AG04450 (cell line): Measurements from ENCODE around the gene C3orf80. TPM values are rescaled to one million over a fixed set of nuclear protein-coding genes. Genes with fewer than 3 reads are reported as not detected.
"Not testable (repeated sequence)": the region's sequence is repeated elsewhere in the genome, so short reads cannot be mapped to it uniquely, and the experiment has no call there.

Experiments used
- CTCF ChIA-PET: fragments of 300-600, 350-600 bp; formaldehyde crosslinking; extraction: SDS; loops from one replicate; lab custom pipeline; 2022; ENCODE audit warnings: antibody characterized with exemption, inconsistent platforms; lab: Charles Lee
- POLR2A ChIA-PET: fragments of 350-600 bp; formaldehyde crosslinking; extraction: SDS; loops from one replicate; lab custom pipeline; 2021; ENCODE audit warnings: antibody characterized with exemption, inconsistent platforms; lab: Yijun Ruan, JAX
- DNase-seq: peaks from one replicate; pipeline ENCODE4 v3.0.0-alpha.2; 2011; ENCODE audit warnings: low read depth, low spot score
- H3K27ac ChIP-seq: one replicate; pipeline ENCODE4 v1.5.1; 2012; ENCODE audit warnings: low read depth, low read length, control low read depth
- H3K27me3 ChIP-seq: one replicate; pipeline ENCODE4 v1.6.0; 2012; ENCODE audit warnings: low read length; ENCODE audit not compliant: control insufficient read depth, insufficient read depth
- H3K4me3 ChIP-seq: 2 replicates; pipeline ENCODE4 v1.5.1; 2011; ENCODE audit warnings: mild to moderate bottlenecking, low read depth, low read length, control low read depth
- H3K9me3 ChIP-seq: 2 replicates; pipeline ENCODE4 v1.5.1; 2012; ENCODE audit warnings: low read length; ENCODE audit not compliant: control insufficient read depth, insufficient read depth
- polyA minus RNA-seq: library from RNA; depleted of rRNA, polyadenylated mRNA; stranded (reverse); fragments of >200 nt; gene quantifications from 2 replicates; pipeline ENCODE4 v1.2.3, GENCODE V29; 2011; rRNA and poly(A)+ RNA removed
- polyA plus RNA-seq: library from polyadenylated mRNA; depleted of rRNA; stranded (reverse); fragments of >200 nt; gene quantifications from 2 replicates; pipeline ENCODE4 v1.2.3, GENCODE V29; 2011; rRNA removed
- TF ChIP-seq, protein P1 (sequence below): IDR thresholded peaks from 2 replicates; pipeline ENCODE4 v1.5.1; 2011; ENCODE audit warnings: low read depth, low read length, control low read depth, inconsistent platforms

Gene C3orf80
- polyA plus RNA-seq (not detected in 2 replicates), polyA minus RNA-seq (not detected in 2 replicates)

DNA sequence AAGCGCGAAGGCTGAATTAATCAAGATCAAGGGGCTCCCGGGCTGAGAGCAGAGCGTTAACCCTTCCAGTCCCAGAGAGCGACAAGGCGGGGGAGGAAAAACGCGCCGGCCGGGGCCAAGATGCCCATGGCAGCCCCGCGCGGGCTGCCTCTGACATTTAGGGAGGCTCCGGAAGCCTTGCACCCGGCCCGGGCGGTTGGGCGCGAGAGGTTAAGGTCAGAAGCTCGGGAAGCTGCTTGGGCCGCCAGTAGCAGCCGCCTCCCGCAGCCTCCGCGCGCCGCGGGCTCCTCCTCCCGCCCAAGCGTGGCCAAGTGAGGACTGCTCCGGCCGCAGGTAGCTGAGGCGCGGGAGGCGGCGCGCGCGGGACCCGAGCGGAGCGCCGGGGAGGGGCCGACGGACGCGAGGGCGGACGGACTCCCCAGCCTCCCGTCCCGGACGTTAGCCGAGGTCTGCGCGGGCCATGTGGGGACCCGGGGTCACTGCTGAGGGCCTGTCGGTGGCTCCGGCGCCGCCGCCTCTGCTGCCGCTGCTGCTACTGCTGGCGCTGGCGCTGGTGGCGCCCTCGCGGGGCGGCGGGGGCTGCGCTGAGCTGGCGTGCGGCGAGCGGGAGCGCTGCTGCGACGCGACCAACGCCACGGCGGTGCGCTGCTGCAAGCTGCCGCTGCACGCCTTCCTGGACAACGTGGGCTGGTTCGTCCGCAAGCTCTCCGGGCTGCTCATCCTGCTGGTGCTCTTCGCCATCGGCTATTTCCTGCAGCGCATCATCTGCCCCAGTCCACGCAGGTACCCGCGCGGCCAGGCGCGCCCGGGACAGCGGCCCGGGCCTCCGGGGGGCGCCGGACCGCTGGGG is at the start of gene C3orf80:
C3orf80 (plus strand) TSS at position 247 of the 850 bp plus-strand sequence; CDS start at position 461, 214 bp downstream.
- peak within 1 kb of the TSS; percentile 57 for H3K4me3 ChIP-seq
- no peak for DNase-seq
- POLR2A ChIA-PET = interaction anchor here (0.6 kb wide), 1 partner anchor 109 kb away, joined by 4 read pairs; no protein-coding TSS in a partner anchor
- CTCF ChIA-PET = interaction anchor here (0.6 to 0.9 kb wide), 2 partner anchors 8 to 188 kb away, joined by 3 to 6 read pairs; no protein-coding TSS in a partner anchor
- H3K9me3 ChIP-seq = no peaks in the 10 kb centered on the region
- peaks cover 49% of the 10 kb centered on the region for H3K27me3 ChIP-seq
- TF ChIP-seq, protein P1, sequence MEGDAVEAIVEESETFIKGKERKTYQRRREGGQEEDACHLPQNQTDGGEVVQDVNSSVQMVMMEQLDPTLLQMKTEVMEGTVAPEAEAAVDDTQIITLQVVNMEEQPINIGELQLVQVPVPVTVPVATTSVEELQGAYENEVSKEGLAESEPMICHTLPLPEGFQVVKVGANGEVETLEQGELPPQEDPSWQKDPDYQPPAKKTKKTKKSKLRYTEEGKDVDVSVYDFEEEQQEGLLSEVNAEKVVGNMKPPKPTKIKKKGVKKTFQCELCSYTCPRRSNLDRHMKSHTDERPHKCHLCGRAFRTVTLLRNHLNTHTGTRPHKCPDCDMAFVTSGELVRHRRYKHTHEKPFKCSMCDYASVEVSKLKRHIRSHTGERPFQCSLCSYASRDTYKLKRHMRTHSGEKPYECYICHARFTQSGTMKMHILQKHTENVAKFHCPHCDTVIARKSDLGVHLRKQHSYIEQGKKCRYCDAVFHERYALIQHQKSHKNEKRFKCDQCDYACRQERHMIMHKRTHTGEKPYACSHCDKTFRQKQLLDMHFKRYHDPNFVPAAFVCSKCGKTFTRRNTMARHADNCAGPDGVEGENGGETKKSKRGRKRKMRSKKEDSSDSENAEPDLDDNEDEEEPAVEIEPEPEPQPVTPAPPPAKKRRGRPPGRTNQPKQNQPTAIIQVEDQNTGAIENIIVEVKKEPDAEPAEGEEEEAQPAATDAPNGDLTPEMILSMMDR = no peak
- no peak within 1 kb of the TSS for H3K27ac ChIP-seq

DNA sequence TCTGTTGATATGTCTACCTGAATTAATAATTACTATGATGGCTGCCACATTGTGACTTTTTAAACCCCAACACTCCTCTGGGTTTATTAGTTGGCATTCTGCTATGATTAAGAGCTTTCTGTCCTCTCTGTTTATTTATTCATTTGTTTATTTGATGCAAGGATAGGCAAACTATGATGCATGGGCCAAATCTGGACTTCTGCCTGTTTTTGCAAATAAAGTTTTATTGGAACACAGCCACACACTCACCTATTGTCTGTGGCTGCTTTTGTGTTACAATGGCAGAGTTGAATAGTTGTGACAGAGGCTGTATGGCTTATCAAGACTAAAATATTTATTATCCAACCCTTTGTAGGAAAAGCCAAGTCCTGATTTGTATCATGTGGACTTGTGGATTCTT is 48.3 kb upstream of the C3orf80 start:
- Histone ChIP-seq H3K4me3 (no peak overlapping the region), H3K27ac (no peak overlapping the region), H3K9me3 (peaks cover 2% of the 10 kb centered on the region; the same call in 1 of the 2 replicates), H3K27me3 (no peaks in the 10 kb centered on the region)
- ChIA-PET POLR2A (no interaction called here), CTCF (interaction anchor here (1.0 to 1.7 kb wide), 2 partner anchors 14 to 171 kb away, joined by 3 to 5 read pairs; no protein-coding TSS in a partner anchor)
- TF ChIP-seq, protein P1 = no peak
- DNase-seq = no peak

DNA sequence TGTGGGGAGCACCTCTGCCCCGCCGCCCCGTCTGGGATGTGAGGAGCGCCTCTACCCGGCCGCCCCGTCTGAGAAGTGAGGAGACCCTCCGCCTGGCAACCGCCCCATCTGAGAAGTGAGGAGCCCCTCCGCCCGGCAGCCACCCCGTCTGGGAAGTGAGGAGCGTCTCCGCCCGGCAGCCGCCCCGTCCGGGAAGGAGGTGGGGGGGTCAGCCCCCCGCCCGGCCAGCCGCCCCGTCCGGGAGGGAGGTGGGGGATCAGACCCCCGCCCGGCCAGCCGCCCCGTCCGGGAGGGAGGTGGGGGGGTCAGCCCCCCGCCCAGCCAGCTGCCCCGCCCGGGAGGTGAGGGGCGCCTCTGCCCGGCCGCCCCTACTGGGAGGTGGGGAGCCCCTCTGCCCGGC is 46.6 kb upstream of the C3orf80 start:
- CTCF ChIA-PET = interaction anchor here (1.3 kb wide), 1 partner anchor 14 kb away, joined by 4 read pairs; no protein-coding TSS in a partner anchor
- DNase-seq, H3K27ac ChIP-seq, H3K27me3 ChIP-seq, H3K9me3 ChIP-seq, POLR2A ChIA-PET, H3K4me3 ChIP-seq: not testable (repeated sequence)

DNA sequence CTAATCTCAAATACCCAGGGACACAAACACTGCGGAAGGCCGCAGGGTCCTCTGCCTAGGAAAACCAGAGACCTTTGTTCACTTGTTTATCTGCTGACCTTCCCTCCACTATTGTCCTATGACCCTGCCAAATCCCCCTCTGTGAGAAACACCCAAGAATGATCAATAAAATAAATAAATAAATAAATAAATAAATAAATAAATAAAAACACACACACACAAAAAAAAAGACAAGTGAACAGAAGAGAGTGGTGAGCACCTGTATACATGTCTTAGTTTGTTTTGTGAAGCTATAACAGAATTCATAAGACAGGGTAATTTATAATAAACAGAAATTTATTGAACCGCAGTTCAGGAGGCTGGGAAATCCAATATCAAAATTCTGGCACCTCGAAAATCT is 45.8 kb upstream of the C3orf80 start:
- H3K27me3 ChIP-seq, H3K9me3 ChIP-seq, POLR2A ChIA-PET, H3K27ac ChIP-seq, H3K4me3 ChIP-seq, DNase-seq: not testable (repeated sequence)
- CTCF ChIA-PET = interaction anchor here (0.5 to 1.4 kb wide), 2 partner anchors 16 to 62 kb away, joined by 3 read pairs; no protein-coding TSS in a partner anchor

DNA sequence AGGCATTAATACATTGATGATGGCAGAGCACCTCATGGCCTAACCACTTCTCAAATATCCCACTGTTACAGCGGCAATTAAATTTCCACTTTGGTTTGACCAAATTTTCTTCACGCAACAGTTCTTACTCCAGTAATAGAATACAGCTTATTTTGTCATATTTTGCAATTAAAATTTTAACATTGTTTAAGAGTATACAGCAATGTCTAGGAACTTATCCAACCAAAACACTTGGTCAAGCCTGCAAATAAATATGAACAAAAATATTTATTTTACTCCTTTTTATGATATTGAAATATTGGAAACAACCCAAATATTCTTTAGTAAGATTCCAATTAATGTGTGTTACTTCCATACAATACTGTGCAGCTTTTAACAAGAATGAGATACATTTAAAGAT is 45.3 kb upstream of the C3orf80 start:
- Histone ChIP-seq H3K4me3 (no peak overlapping the region), H3K9me3 (peaks cover 2% of the 10 kb centered on the region; the same call in 1 of the 2 replicates), H3K27ac (no peak overlapping the region), H3K27me3 (no peaks in the 10 kb centered on the region)
- TF ChIP-seq, protein P1 = no peak
- ChIA-PET CTCF (interaction anchor here (0.5 to 1.4 kb wide), 2 partner anchors 17 to 61 kb away, joined by 3 read pairs; no protein-coding TSS in a partner anchor), POLR2A (no interaction called here)
- no peak for DNase-seq
